B cell (primary cell): Measurements from ENCODE around the gene TCF7L2.

Source experiments
- CTCF ChIP-seq: fragments of 200-600 bp; IDR thresholded peaks from one replicate; pipeline ENCODE4 v1.8.0; 2022; ENCODE audit warnings: antibody characterized with exemption, mild to moderate bottlenecking
- EZH2 ChIP-seq: IDR thresholded peaks from 2 replicates; pipeline ENCODE4 v1.6.1; 2012; ENCODE audit warnings: borderline replicate concordance, low read depth, mild to moderate bottlenecking, moderate library complexity, low read length; ENCODE audit not compliant: insufficient read depth, poor library complexity, severe bottlenecking

GRCh38 chr10:113108948-113109347 is 158.9 kb downstream of the TCF7L2 start:
- TF ChIP-seq CTCF (no peak), EZH2 (no peak)
